Endothelial cell of umbilical vein (primary cell): ENCODE measurements around the gene GGA2. TPM values are rescaled to one million over a fixed set of nuclear protein-coding genes. Genes with fewer than 3 reads are reported as not detected.

Experiments
- BruUV-seq: library from RNA; stranded (reverse); fragments of 400-500 nt; replicated peaks from 2 replicates; lab custom pipeline; 2021; lab: Mats Ljungman, UMichigan
- CTCF ChIA-PET: fragments of 300-600, 350-600 bp; sonication (Branson Sonifier 250); formaldehyde crosslinking; loops from one replicate; lab custom pipeline; 2021; ENCODE audit warnings: antibody characterized with exemption, inconsistent platforms; lab: Charles Lee
- POLR2A ChIA-PET: fragments of 300-600, 350-600 bp; sonication (Branson Sonifier 250); formaldehyde crosslinking; loops from one replicate; lab custom pipeline; 2021; ENCODE audit warnings: antibody characterized with exemption, inconsistent platforms; lab: Charles Lee
- DNase-seq: peaks from one replicate; pipeline ENCODE4 v3.0.0-alpha.2; 2011; ENCODE audit warnings: low read depth, low spot score
- FAIRE-seq: peaks from 2 replicates; lab custom pipeline; 2011; peaks lifted over from hg19 to GRCh38; lab: Jason Lieb, UNC
- H2AFZ ChIP-seq: 2 replicates; pipeline ENCODE4 v1.6.0; 2012; ENCODE audit warnings: low read depth, low read length, control low read depth, inconsistent platforms
- H3K27ac ChIP-seq: 2 replicates; pipeline ENCODE4 v1.5.1; 2011; ENCODE audit warnings: low read depth, mild to moderate bottlenecking, control low read depth, low read length, moderate library complexity; ENCODE audit not compliant: insufficient read depth
- H3K27me3 ChIP-seq, 2 experiments: 2 replicates each; pipeline versions ENCODE4 v1.6.0 to v1.6.1; 2011; ENCODE audit warnings: low read length in 2 of 2, mixed read lengths in 1 of 2; ENCODE audit not compliant: control insufficient read depth in 2 of 2, insufficient read depth in 2 of 2
- H3K36me3 ChIP-seq, 2 experiments: 2 replicates in 1 of 2; 3 replicates in 1 of 2; pipeline ENCODE4 v1.5.1; 2011; ENCODE audit warnings: low read length in 2 of 2, mild to moderate bottlenecking in 1 of 2, moderate library complexity in 1 of 2; ENCODE audit not compliant: control insufficient read depth in 2 of 2, insufficient read depth in 2 of 2; ENCODE audit errors: extremely low read depth in 1 of 2
- H3K4me1 ChIP-seq: 3 replicates; pipeline ENCODE4 v1.5.1; 2011; ENCODE audit warnings: mild to moderate bottlenecking, low read length; ENCODE audit not compliant: control insufficient read depth, insufficient read depth; ENCODE audit errors: extremely low read depth
- H3K4me2 ChIP-seq: 2 replicates; pipeline ENCODE4 v1.6.1; 2011; ENCODE audit warnings: low read length, control low read depth, mixed read lengths; ENCODE audit not compliant: insufficient read depth
- H3K4me3 ChIP-seq, 3 experiments: fragments of 200-600 bp in 1 of 3; sonication (generic), shearing (Covaris generic) in 1 of 3; replicated peaks in 1 of 3; 2 replicates each; pipeline ENCODE4 v1.5.1; 2011 to 2016; ENCODE audit warnings: control low read depth in 3 of 3, low read length in 3 of 3, mild to moderate bottlenecking in 2 of 3, inconsistent platforms in 1 of 3, low read depth in 1 of 3, moderate library complexity in 1 of 3; ENCODE audit not compliant: insufficient read depth in 1 of 3
- H3K79me2 ChIP-seq: 2 replicates; pipeline ENCODE4 v1.6.0; 2012; ENCODE audit warnings: low read length, inconsistent platforms; ENCODE audit not compliant: control insufficient read depth, insufficient read depth
- H3K9ac ChIP-seq: replicated peaks from 2 replicates; pipeline ENCODE3; 2011; ENCODE audit warnings: low read length, control low read depth; ENCODE audit not compliant: insufficient read depth; ENCODE audit errors: extremely low read depth
- H3K9me1 ChIP-seq: replicated peaks from 3 replicates; pipeline ENCODE4 v1.6.0; 2011; ENCODE audit warnings: mild to moderate bottlenecking, low read length; ENCODE audit not compliant: control insufficient read depth, insufficient read depth; ENCODE audit errors: extremely low read depth
- H3K9me3 ChIP-seq: replicated peaks from 2 replicates; pipeline ENCODE4 v1.5.1; 2012; ENCODE audit warnings: low read length, inconsistent platforms; ENCODE audit not compliant: control insufficient read depth, insufficient read depth
- H4K20me1 ChIP-seq: replicated peaks from 2 replicates; pipeline ENCODE3; 2011; ENCODE audit warnings: mild to moderate bottlenecking, low read length; ENCODE audit not compliant: control insufficient read depth, insufficient read depth; ENCODE audit errors: extremely low read depth
- CTCF ChIP-seq, 2 donors: IDR thresholded peaks; 1 replicate in 1 of 2; 2 replicates in 1 of 2; pipeline ENCODE4 v1.5.1; 2011; ENCODE audit warnings: low read length in 2 of 2, mild to moderate bottlenecking in 2 of 2, moderate library complexity in 2 of 2, control low read depth in 1 of 2, inconsistent platforms in 1 of 2, low read depth in 1 of 2; ENCODE audit not compliant: insufficient read depth in 1 of 2; ENCODE audit errors: extremely low read depth in 1 of 2
- EZH2 ChIP-seq: IDR thresholded peaks from 2 replicates; pipeline ENCODE4 v1.6.1; 2012; ENCODE audit warnings: borderline replicate concordance, low read depth, mild to moderate bottlenecking, moderate library complexity, low read length, inconsistent platforms; ENCODE audit not compliant: severe bottlenecking
- FOS ChIP-seq: IDR thresholded peaks from 2 replicates; pipeline ENCODE4 v1.6.1; 2011; ENCODE audit warnings: mild to moderate bottlenecking, low read length, moderate library complexity, borderline replicate concordance; ENCODE audit not compliant: insufficient read depth
- JUN ChIP-seq: IDR thresholded peaks from 2 replicates; pipeline ENCODE4 v1.6.1; 2011; ENCODE audit warnings: borderline replicate concordance, low read depth; ENCODE audit not compliant: insufficient read length, insufficient read depth
- MAX ChIP-seq: IDR thresholded peaks from 2 replicates; pipeline ENCODE4 v1.6.1; 2011; ENCODE audit not compliant: insufficient read depth, insufficient read length
- MYC ChIP-seq: IDR thresholded peaks from one replicate; pipeline ENCODE4 v1.6.1; 2011; ENCODE audit warnings: mild to moderate bottlenecking, low read depth, low read length
- dilution Hi-C: fragments of 300-500 bp; cut with MboI; formaldehyde crosslinking; loops from one replicate; pipeline ENCODE4 v1.15.0; 2019; ENCODE audit warnings: low sequenced_read_pairs; ENCODE audit not compliant: extremely low pct_ligation_motif_present
- intact Hi-C: fragments of 100-400 bp; cut with micrococcal nuclease; formaldehyde crosslinking; loops from one replicate; pipeline ENCODE4 v1.10.0; 2022
- polyA plus RNA-seq, 4 experiments: library from polyadenylated mRNA; depleted of rRNA in 3 of 4; stranded (reverse) in 3 of 4; unstranded in 1 of 4; fragments of >200 nt; gene quantifications; 2 replicates each; pipeline versions ENCODE4 v1.2.1 to v1.2.3, GENCODE V29; 2011 to 2012; ENCODE audit warnings: missing spikeins in 1 of 4
- total RNA-seq: library from RNA; stranded (reverse); gene quantifications from 2 replicates; pipeline ENCODE4 v1.2.3, GENCODE V29; 2021

GGA2 gene
- total and polyA plus RNA-seq, 2 donors (not counting 3 experiments of a cell fraction or from before 2014, with no cell fraction given): 33.3 to 73.1 TPM

DNA sequence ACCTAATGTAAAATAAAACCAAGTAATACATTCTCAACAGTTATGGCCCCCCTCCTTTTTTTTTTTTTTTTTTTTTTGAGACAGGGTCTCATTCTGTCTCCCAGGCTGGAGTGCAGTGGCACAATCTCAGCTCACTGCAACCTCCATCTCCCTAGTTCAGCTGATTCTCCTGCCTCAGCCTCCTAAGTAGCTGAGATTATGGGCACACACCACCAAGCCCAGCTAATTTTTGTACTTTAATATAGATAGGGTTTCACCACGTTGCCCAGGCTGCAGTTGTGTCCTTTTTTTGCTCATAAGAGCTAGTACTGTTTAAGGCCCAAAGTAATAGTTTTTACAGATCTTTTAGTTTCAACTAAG is 28.6 kb upstream of the GGA2 start:
- H3K27me3 ChIP-seq: no peaks in the 10 kb centered on the region
- dilution Hi-C loops (no loop called here), intact Hi-C loops (no loop called here)
- no TSS peak for BruUV-seq
- H3K36me3 ChIP-seq: peaks cover 5 to 7% of the 10 kb centered on the region in 2 experiments
- DNase-seq (no peak), FAIRE-seq (no peak)
- ChIA-PET POLR2A (no interaction called here), CTCF (interaction anchor here (0.8 to 1.7 kb wide), 4 partner anchors 9 to 103 kb away, joined by 3 to 5 read pairs (median 4); partner anchors contain the start of gene UBFD1)
- H2AFZ ChIP-seq: no peak overlapping the region
- H3K4me1 ChIP-seq: no peaks in the 10 kb centered on the region
- H3K79me2 ChIP-seq: no peaks in the 10 kb centered on the region
- no peak overlapping the region for H3K27ac ChIP-seq
- H3K4me3 ChIP-seq: no peak overlapping the region
- TF ChIP-seq CTCF (IDR thresholded peaks at IDR 0.05; ENCODE audit: extremely low read depth in 1 of 2, insufficient read depth in 1 of 2, low read depth in 1 of 2, low read length in 2 of 2): no peak
- TF ChIP-seq JUN: no peak
- no peak for TF ChIP-seq MAX
- TF ChIP-seq MYC: no peak
- no peak for TF ChIP-seq EZH2
- TF ChIP-seq FOS: no peak
- no peaks in the 10 kb centered on the region for H3K9me3 ChIP-seq
- no peak overlapping the region for H3K9ac ChIP-seq
- peaks cover 2% of the 10 kb centered on the region for H4K20me1 ChIP-seq
- H3K4me2 ChIP-seq: no peak overlapping the region
- no peaks in the 10 kb centered on the region for H3K9me1 ChIP-seq
